ENCODE measurements around the gene KLF7. TPM values are rescaled to one million over a fixed set of nuclear protein-coding genes. Genes with fewer than 3 reads are reported as not detected.

Gene KLF7
- polyA plus RNA-seq, 1 donor from 2014 or later = 31.5 TPM

- H3K9me2 ChIP-seq (ENCODE audit: insufficient read depth, low read length) = no peaks in the 10 kb centered on the region
- H3K27ac ChIP-seq (ENCODE audit: low read length) = no peak overlapping the region
- H3K9ac ChIP-seq (ENCODE audit: low read length) = no peak overlapping the region
- no peak overlapping the region for H2AFZ ChIP-seq (ENCODE audit: low read depth, low read length)
- peaks cover 17% of the 10 kb centered on the region for H4K20me1 ChIP-seq (ENCODE audit: insufficient read depth)
- H3K4me3 ChIP-seq (ENCODE audit: low read length) = no peak overlapping the region
- no peaks in the 10 kb centered on the region for H3F3A ChIP-seq (ENCODE audit: insufficient read depth, low read length, poor library complexity, severe bottlenecking)
- no peak for TF ChIP-seq RAD21 (conservative IDR thresholded peaks at IDR 0.05)
- TF ChIP-seq SMC3 (conservative IDR thresholded peaks at IDR 0.05; ENCODE audit: poor library complexity) = no peak
- no peak for TF ChIP-seq MXI1 (conservative IDR thresholded peaks at IDR 0.05; ENCODE audit: poor library complexity, severe bottlenecking)
- no peaks in the 10 kb centered on the region for H3K9me3 ChIP-seq (ENCODE audit: low read length)
- H3K4me2 ChIP-seq (ENCODE audit: low read length) = no peak overlapping the region
- peaks cover 8% of the 10 kb centered on the region for H3K36me3 ChIP-seq (ENCODE audit: insufficient read depth, low read length)
- H3K27me3 ChIP-seq (ENCODE audit: insufficient read depth, low read depth, low read length) = no peaks in the 10 kb centered on the region
- H3K79me2 ChIP-seq (replicated peaks; ENCODE audit: insufficient read depth, low read length) = peaks cover 89% of the 10 kb centered on the region
These were observed 75.4 kb downstream of the KLF7 start for GRCh38 chr2:207090389-207090788.

GRCh38 chr2:207088839-207089238, 76.9 kb downstream of the KLF7 start:
- peaks cover 16% of the 10 kb centered on the region for H4K20me1 ChIP-seq (ENCODE audit: insufficient read depth)
- peaks cover 12% of the 10 kb centered on the region for H3K36me3 ChIP-seq (ENCODE audit: insufficient read depth, low read length)
- H3K27me3 ChIP-seq (ENCODE audit: insufficient read depth, low read depth, low read length) = no peaks in the 10 kb centered on the region
- H3K4me3 ChIP-seq (ENCODE audit: low read length) = no peak overlapping the region
- TF ChIP-seq EP300 (conservative IDR thresholded peaks at IDR 0.05; ENCODE audit: poor library complexity, severe bottlenecking) = no peak
- TF ChIP-seq EZH2 (IDR thresholded peaks at IDR 0.05; ENCODE audit: borderline replicate concordance, insufficient read depth, low read length, poor library complexity, severe bottlenecking) = no peak
- no peak for TF ChIP-seq REST (IDR thresholded peaks at IDR 0.05; ENCODE audit: borderline replicate concordance)
- TF ChIP-seq CTCF (IDR thresholded peaks at IDR 0.05; ENCODE audit: poor library complexity, severe bottlenecking) = no peak
- no peak for TF ChIP-seq TAF1 (IDR thresholded peaks at IDR 0.05; ENCODE audit: low read depth)
- TF ChIP-seq MXI1 (conservative IDR thresholded peaks at IDR 0.05; ENCODE audit: poor library complexity, severe bottlenecking) = no peak
- TF ChIP-seq SMC3 (conservative IDR thresholded peaks at IDR 0.05; ENCODE audit: poor library complexity) = no peak
- TF ChIP-seq RAD21 (conservative IDR thresholded peaks at IDR 0.05) = no peak
- no peak for TF ChIP-seq POLR2AphosphoS5 (IDR thresholded peaks at IDR 0.05)
- H3K27ac ChIP-seq (ENCODE audit: low read length) = no peak overlapping the region
- H3K9me3 ChIP-seq (ENCODE audit: low read length) = no peaks in the 10 kb centered on the region
- H3F3A ChIP-seq (ENCODE audit: insufficient read depth, low read length, poor library complexity, severe bottlenecking) = no peaks in the 10 kb centered on the region
- no peaks in the 10 kb centered on the region for H3K9me2 ChIP-seq (ENCODE audit: insufficient read depth, low read length)
- H2AFZ ChIP-seq (ENCODE audit: low read depth, low read length) = no peak overlapping the region
- no peak overlapping the region for H3K9ac ChIP-seq (ENCODE audit: low read length)
- H3K4me2 ChIP-seq (ENCODE audit: low read length) = peak overlapping the region; percentile 22
- peaks cover 88% of the 10 kb centered on the region for H3K79me2 ChIP-seq (replicated peaks; ENCODE audit: insufficient read depth, low read length)

GRCh38 chr2:207088276-207088675, 77.5 kb downstream of the KLF7 start:
- H4K20me1 ChIP-seq (ENCODE audit: insufficient read depth) = peaks cover 12% of the 10 kb centered on the region
- no peak overlapping the region for H3K27ac ChIP-seq (ENCODE audit: low read length)

More at GRCh38 chr2:207088276-207088675, 77.5 kb downstream of the KLF7 start:
- Histone ChIP-seq H3K36me3 (ENCODE audit: insufficient read depth, low read length) (peaks cover 12% of the 10 kb centered on the region), H3K9me2 (ENCODE audit: insufficient read depth, low read length) (no peaks in the 10 kb centered on the region), H3K9ac (ENCODE audit: low read length) (no peak overlapping the region), H3F3A (ENCODE audit: insufficient read depth, low read length, poor library complexity, severe bottlenecking) (no peaks in the 10 kb centered on the region), H3K4me2 (ENCODE audit: low read length) (no peak overlapping the region), H3K9me3 (ENCODE audit: low read length) (no peaks in the 10 kb centered on the region), H3K4me3 (ENCODE audit: low read length) (no peak overlapping the region), H3K27me3 (ENCODE audit: insufficient read depth, low read depth, low read length) (no peaks in the 10 kb centered on the region), H3K79me2 (replicated peaks; ENCODE audit: insufficient read depth, low read length) (peaks cover 88% of the 10 kb centered on the region), H2AFZ (ENCODE audit: low read depth, low read length) (no peak overlapping the region)
- peak; percentile 37 for TF ChIP-seq POLR2AphosphoS5 (IDR thresholded peaks at IDR 0.05)
- no peak for TF ChIP-seq EZH2 (IDR thresholded peaks at IDR 0.05; ENCODE audit: borderline replicate concordance, insufficient read depth, low read length, poor library complexity, severe bottlenecking)
